RPMI7951 (cell line): ENCODE results near the gene VAPB. TPM values are rescaled to one million over a fixed set of nuclear protein-coding genes. Genes with fewer than 3 reads are reported as not detected.
"Not testable (repeated sequence)": the region's sequence is repeated elsewhere in the genome, so short reads cannot be mapped to it uniquely, and the experiment has no call there.

ENCODE experiments used
- DNase-seq: peaks from one replicate; pipeline ENCODE4 v3.0.0-alpha.2; 2012; ENCODE audit warnings: low read depth
- total RNA-seq: library from RNA; depleted of rRNA; stranded (reverse); fragments of >200 nt; shearing (Covaris generic); gene quantifications from 2 replicates; pipeline ENCODE4 v1.2.3, GENCODE V29; 2014; rRNA removed

VAPB gene
- total RNA-seq, result 17.7 and 18.0 TPM in 2 replicates

GRCh38 chr20:58388882-58389323, at the start of gene VAPB:
TSS of gene VAPB (plus strand) at chr20:58389229. CDS start at chr20:58389460, 231 bp downstream.
- peak; percentile 95 for DNase-seq

- no peak for DNase-seq
These were observed 49.3 kb upstream of the VAPB start for GRCh38 chr20:58339741-58340140.

- no peak for DNase-seq
These were observed 48.9 kb upstream of the VAPB start for GRCh38 chr20:58340151-58340550.

- peak; percentile 56 for DNase-seq
These were observed 48.2 kb upstream of the VAPB start for GRCh38 chr20:58340853-58341252.

- DNase-seq, result peak; percentile 57
These were observed 46.7 kb upstream of the VAPB start for GRCh38 chr20:58342104-58342945.

GRCh38 chr20:58344741-58345140, 44.3 kb upstream of the VAPB start:
- DNase-seq, result no peak

GRCh38 chr20:58349570-58349969, 39.5 kb upstream of the VAPB start:
- peak; percentile 92 for DNase-seq

- DNase-seq, result no peak
These were observed 36.6 kb upstream of the VAPB start for GRCh38 chr20:58352468-58352867.

GRCh38 chr20:58359441-58359840, 29.6 kb upstream of the VAPB start:
- no peak for DNase-seq

- no peak for DNase-seq
These were observed 28.1 kb upstream of the VAPB start for GRCh38 chr20:58360936-58361335.

GRCh38 chr20:58361481-58362205, 27.4 kb upstream of the VAPB start:
- DNase-seq, result peak; percentile 88

GRCh38 chr20:58362206-58362516, 26.9 kb upstream of the VAPB start:
- no peak for DNase-seq

GRCh38 chr20:58362970-58363369, 26.1 kb upstream of the VAPB start:
- DNase-seq, result no peak

GRCh38 chr20:58366866-58367265, 22.2 kb upstream of the VAPB start:
- DNase-seq, result no peak

GRCh38 chr20:58372806-58373205, 16.2 kb upstream of the VAPB start:
- no peak for DNase-seq

GRCh38 chr20:58373296-58373695, 15.7 kb upstream of the VAPB start:
- not testable (repeated sequence) for DNase-seq

- DNase-seq, result no peak
These were observed 14.8 kb upstream of the VAPB start for GRCh38 chr20:58374027-58374850.

GRCh38 chr20:58374906-58375758, 13.9 kb upstream of the VAPB start:
- DNase-seq, result peak; percentile 39

- no peak for DNase-seq
These were observed 13.2 kb upstream of the VAPB start for GRCh38 chr20:58375759-58376352.

GRCh38 chr20:58377017-58377416, 12.0 kb upstream of the VAPB start:
- DNase-seq, result no peak
